ENCODE data around the gene SMOC2.
"Not testable (repeated sequence)": the region's sequence is repeated elsewhere in the genome, so short reads cannot be mapped to it uniquely, and the experiment has no call there.

Gene SMOC2

DNA sequence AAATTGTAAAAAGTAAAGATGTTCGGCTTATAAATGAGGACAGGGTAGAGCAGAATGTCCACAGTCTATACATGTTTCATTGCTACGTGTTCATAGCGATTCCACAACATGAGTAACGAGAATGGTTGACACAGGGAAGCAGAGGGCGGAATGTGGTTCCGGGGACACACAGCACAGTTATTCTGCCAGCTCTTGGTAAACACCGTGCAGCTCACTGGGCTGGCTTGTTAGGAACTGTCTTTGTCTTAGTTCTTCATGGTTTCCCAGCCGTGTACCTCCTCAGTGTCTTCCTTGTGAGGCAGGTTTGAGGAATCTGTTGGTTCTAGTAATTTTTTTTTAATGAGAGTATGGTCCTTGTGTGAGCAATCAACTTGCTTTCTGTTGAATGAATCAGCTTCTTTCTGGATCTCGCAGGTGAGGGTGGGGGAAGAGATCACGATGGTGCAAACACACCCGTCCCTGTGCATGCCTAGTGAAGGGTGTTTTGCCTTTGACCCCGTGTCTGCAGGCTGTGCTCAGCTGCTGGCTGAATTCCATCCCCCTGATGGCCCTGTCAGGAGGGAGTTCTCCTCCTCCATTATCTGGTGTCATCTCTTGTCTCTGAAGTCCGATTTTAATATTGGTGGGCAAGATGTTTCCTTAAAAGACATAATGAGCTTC, 168.2 kb downstream of the SMOC2 start:
- no peak for DNase-seq

DNA sequence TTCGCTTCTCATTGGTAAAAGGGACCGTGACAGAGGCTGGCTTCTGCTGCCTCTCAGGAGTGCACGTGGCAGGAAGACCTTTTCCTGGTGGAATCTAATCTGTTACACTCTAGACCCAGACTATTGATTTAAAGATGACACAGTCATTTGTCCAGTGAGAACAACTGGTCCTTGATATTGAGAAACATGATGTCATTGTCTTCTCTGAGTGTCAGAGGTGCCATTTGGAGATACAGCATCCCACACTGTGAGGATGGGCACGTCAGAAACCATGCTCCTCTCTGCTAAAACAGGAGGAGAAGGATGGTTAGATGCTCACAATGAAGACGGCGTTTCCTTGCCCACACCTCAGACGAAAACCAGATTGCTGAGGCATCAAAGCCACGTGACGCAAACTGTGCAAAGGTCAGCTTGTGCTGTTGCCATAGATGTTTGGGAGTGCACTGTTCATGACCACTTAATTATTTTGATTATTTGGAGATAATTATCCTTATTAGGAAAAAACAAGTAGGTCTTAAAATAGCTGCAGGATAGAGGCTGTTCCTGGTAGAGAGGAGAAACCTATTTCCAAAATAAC, 169.0 kb downstream of the SMOC2 start:
- DNase-seq: no peak

GRCh38 chr6:168610966-168611365, 170.0 kb downstream of the SMOC2 start:
- not testable (repeated sequence) for DNase-seq

DNA sequence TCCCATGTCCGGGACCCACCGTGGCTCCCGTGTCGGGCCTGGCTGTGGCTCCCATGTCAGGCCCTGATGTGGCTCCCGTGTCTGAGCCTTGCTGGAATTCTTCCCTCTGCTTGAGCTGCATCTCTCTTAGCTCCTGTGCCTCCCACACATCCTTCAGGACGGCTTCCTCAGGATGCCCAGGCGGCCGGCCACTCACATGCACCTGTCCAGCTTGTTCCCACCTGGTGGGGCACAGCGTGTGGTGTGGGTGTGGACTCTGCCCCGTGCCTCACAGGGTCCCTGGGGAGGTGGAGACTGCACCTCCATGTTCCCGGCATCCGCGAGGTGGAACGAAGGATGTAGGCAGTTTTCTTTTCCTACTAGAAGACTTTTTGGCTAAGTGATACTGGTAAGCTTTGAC, 170.7 kb downstream of the SMOC2 start:
- no peak for DNase-seq

GRCh38 chr6:168612586-168612985, 171.6 kb downstream of the SMOC2 start:
- no peak for DNase-seq

DNA sequence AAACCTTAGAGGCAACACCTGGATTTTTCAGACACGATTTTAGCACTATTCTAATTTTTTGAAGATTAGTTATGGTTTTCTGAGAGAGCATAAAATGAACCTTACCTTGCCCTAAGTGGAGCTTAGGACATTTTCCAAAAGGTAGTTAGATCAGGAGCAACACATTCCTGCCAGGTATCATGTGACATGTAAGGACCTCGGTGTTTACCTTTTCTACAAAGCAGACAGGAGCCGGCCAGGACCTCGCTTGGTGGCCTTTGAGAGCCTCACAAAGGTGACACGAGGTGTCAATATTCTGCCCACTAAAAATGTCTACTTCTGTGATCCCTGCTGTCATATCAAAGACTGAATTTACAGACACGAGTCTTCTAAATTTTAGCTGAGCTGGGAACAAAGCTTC, 174.9 kb downstream of the SMOC2 start:
- DNase-seq: no peak

- no peak for DNase-seq
Observed at GRCh38 chr6:168616816-168617765, 176.1 kb downstream of the SMOC2 start.

DNA sequence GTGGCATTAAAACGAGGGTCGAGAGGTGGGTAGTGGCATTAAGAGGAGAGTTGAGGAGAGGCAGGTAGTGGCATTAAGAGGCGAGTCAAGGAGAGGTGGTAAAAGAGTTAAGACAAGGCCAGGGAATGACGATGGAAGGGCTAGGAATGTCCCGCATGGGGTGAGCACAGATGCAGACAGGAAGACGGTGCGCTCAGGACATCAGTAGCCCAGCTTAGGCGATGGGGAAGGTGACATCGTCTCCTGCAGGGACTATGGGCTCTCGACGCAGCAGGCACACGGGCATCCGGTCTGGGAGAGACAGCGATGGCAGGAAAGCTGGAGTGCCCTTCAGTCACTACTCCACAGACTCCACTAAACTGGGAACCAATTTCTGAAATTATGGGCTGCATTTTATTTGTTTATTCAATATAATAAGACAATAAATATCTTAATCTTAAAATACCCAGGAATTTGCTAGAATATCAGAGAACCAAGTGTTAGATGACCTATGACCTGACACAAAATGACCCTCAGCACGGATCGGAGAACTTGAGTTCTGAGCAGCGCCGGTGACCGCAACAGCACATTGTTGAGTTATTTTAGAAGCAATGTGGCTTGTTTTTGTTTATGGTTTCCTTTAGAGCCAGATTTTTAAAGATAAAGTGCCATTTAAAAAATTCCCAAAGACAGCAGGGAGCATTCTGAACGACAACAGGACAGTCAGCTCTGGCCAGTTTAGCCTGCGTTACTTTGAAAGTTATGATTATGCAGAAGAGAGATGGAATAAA, 177.7 kb downstream of the SMOC2 start:
- no peak for DNase-seq

DNA sequence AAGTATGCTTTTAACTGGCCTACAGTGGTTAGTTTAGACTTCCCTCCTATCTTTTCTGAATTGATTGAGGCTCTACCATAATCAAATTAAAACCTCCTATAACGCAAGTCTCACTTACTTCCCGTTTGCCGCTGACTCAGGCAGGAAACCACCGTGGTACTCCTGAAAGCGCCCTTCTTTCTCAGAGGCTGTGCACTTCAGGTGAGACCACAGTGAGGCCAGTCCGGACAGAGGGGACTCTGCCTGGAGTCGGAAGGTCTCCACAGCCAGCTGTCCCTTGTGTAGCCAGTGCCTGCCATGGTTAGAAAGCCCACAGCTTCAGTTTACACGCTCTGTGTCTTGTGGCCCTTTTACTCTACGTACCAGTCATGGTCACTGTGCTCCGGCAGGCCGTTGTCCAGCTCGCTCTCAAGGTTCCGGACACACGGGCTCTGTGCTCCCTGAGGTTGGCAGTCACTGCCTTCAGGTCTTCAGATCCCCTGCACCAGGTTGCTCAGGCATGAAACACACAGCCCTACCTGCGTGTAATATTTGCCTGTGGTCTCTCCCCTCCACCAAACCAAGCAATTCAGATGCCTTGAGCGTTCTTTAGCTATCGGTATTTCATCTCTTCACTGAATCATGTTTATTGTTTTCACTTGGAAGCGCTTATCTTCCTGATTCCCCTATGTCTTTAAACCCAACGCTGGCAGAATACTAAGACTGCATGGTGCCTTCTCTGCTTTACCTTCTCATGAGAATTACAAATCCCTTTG, 178.8 kb downstream of the SMOC2 start:
- no peak for DNase-seq

DNA sequence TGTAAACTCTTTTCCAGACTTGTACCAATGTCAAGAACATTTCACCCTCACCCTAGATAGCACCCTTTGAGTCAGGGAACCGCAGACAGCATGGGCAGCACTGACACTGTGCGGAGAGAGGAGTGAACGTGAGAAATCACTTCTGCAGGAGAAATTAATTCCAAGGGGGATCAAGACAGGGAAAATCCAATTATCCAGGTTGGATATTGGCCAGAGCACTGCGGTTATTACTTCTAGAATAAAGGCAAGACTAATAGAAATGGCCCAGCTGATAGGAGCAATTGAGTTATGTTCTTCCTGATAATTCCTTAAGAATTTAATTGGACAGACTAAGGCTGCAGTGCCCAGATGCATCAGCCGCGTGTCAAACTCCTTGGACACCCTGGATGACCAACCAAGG, 179.6 kb downstream of the SMOC2 start:
- DNase-seq: no peak

DNA sequence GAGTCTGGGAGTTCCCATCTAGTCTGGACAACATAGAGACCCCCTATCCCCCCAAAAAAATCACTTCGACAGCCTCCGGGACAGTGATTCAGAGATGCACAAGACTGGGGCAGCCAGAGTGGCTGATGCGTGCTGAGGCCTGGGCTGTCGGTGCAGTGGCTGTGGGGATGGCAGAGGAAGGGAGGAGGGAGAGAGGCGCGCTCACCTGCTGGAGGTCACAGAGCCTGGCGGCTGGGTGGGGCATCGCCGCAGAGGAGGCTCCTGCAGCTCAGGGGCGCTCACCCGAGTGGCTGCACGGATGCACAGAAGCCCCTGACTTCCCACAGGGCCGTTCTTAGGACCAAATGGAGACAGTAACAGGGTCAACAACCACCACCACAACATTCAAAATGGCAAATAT, 182.8 kb downstream of the SMOC2 start:
- no peak for DNase-seq

DNA sequence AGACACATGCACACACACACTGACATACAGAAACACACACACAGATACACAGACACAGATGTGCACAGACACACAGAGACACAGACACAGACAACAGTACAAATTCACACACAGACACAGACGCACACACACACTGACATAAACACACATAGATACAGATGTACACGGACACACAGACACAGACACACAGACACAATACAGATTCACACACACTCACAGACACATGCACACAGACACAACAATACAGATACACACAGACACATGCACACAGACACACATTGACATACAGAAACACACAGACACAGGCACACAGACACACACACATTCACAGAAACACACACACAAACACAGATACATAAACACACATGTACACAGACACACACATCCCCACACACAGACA, 183.6 kb downstream of the SMOC2 start:
- DNase-seq: no peak

- no peak for DNase-seq
Observed at GRCh38 chr6:168624948-168625347, 184.0 kb downstream of the SMOC2 start.

DNA sequence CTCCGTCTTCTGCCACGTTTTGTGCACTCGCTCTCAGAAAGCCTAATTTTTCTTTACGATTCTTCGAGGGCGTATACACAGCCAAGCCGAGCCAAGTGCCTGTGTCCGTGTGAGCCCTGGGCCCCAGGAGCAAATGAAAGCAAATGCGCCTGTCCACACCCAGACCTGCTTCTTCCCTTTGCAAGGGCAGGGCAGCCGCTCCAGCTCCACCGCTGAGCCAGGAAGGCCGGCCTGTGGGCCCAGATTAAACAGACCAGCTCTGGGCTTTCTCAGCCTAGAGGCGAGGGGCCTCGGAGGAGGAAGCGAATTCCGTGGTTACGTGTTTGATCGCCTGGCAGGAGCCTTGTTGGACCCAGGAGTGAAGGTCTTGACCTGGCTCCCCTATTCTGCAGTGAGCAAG, 184.6 kb downstream of the SMOC2 start:
- DNase-seq: no peak

DNA sequence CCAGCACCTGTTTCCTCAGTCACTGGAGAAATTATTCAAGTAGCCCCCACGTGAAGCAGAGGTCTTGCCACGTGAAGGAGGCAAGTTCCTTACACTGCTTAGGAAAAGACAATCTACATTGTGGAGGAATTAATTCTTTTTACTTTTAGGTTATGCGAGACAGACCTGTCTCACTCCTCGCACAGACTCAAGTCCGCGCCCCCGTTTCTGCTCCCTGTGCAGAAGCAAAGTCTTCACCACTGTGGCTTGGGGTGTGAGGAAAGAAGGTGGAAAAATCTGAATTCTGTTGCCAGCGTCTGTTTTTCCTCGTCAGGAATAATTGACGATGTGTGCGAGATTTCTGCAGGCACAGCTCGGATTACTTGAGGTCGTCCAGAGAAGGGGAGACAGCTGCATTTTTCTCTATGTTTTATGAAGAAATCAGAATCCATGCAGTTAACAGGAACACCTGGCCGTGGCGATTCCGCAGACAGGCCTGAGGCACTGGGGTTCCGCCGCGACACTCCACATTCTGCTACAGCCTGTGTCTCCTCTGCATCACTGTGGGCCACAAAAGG, 185.1 kb downstream of the SMOC2 start:
- DNase-seq: no peak

DNA sequence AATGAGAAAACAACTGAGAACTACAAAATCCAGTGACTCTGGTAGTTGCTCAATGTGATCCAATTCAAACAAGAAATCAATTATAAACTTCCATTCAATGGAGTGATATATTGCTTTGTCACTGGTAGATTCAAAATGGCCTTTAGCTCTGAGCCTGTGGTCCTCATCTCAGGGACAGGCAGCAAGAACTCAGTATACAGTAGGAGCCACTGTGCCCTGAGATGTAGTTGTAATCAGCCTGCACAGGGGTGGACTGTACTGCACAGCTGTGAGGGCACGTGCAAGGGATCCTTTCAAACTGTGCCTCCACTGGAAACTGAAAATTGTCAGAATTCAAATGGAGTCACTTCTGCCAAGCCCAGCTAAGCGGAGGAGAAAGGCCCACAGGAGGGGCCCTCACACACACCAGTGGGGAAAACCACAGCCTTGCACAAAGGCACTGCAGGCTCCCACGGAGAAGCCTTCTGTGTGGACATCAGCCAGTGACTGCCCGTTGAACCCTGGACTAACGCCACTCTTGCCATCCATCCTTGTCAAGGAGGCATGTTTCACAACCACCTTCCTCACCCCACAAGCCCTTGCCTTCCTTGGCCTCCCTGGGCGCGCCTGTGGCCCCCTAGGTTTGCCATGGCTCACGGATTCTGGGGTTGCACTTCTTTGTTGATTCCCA, 186.7 kb downstream of the SMOC2 start:
- DNase-seq: no peak

DNA sequence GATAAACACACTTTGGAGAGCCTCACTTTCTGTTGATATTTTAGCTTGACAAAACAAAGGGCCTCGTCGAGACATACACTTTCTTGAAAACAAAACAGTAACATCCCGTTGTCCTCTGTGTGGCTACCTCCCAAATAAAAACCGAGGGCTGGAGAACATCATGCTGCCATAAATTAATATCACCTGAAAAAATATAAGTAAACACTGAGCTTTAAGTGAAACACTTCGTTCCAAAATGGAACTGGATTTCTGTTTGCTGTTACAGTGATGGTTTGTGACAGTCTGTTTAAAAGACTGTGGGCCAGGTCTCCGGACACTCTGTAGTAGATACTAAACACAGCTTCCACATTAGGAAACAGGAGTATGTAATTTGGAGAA, 187.2 kb downstream of the SMOC2 start:
- no peak for DNase-seq

GRCh38 chr6:168628732-168629245, 187.8 kb downstream of the SMOC2 start:
- DNase-seq: no peak

- no peak for DNase-seq
Observed at GRCh38 chr6:168631564-168631963, 190.6 kb downstream of the SMOC2 start.

DNA sequence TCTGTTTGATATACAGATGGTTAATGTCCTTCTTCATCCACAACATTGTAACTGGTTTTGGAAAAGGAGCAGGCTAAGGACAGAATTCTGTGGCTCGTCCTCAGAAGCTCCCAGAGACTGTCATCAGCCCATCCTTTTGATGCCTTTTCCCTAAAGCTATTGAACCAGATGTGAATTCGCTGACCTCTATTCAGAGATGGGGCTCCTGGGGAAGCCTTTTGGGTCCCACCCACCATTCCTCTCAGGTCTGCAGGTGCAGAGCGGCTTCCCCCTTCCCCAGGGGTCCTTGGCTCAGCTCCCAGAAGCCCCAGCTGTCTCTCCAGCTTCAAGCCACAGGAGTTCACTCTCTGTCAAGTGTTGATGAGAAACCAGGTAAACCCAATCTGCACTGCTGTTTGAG, 191.7 kb downstream of the SMOC2 start:
- no peak for DNase-seq
